Left renal cortex interstitium (tissue), 4 donors: ENCODE measurements around the gene IL10. TPM values are rescaled to one million over a fixed set of nuclear protein-coding genes. Genes with fewer than 3 reads are reported as not detected.

Source experiments
- polyA plus RNA-seq, 4 donors: library from polyadenylated mRNA; unstranded; fragments of 120-200 nt; gene quantifications; one replicate each; pipeline ENCODE4 v1.2.1, GENCODE V29; 2013; ENCODE audit not compliant: insufficient read length in 4 of 4

Gene IL10
- polyA plus RNA-seq, 4 donors, result 0.14 to 0.28 (median 0.14) TPM; not detected in 1

Other genes with a start within 250 kb of the IL10 start
- gene EIF2D, start 160.0 kb downstream of the IL10 start, polyA plus RNA-seq, result 10 to 100 TPM; 80.7 to 90.1 (median 84.0) TPM
- 1 to 10 TPM; 8.1 to 9.3 (median 8.6) TPM for gene DYRK3, start 137.0 kb downstream of the IL10 start, polyA plus RNA-seq
- gene MAPKAPK2, start 87.6 kb downstream of the IL10 start, polyA plus RNA-seq, result 10 to 100 TPM; 72.2 to 80.4 (median 76.6) TPM
- gene IL19, start 1.7 kb downstream of the IL10 start, polyA plus RNA-seq, result 1 to 10 TPM in 1 of 4 donors, under 1 TPM in 3; 0.51 to 1.0 (median 0.68) TPM
- not detected for gene IL20, start 93.1 kb upstream of the IL10 start, polyA plus RNA-seq
- under 1 TPM; 0.17 to 0.47 (median 0.33) TPM for gene IL24, start 124.9 kb upstream of the IL10 start, polyA plus RNA-seq
- gene FCMR, start 149.4 kb upstream of the IL10 start, polyA plus RNA-seq, result 1 to 10 TPM in 3 of 4 donors, under 1 TPM in 1; 0.99 to 2.8 (median 2.2) TPM
- 1 to 10 TPM in 3 of 4 donors, under 1 TPM in 1; 0.86 to 2.4 (median 1.9) TPM for gene PIGR, start 174.0 kb upstream of the IL10 start, polyA plus RNA-seq
- 10 to 100 TPM in 2 of 4 donors, 1 to 10 TPM in 2; 4.8 to 16.2 (median 9.0) TPM for gene FCAMR, start 198.0 kb upstream of the IL10 start, polyA plus RNA-seq